Nephron progenitor cell (in vitro differentiated cells): ENCODE results near the gene SLC39A10.

Source experiments
- DNase-seq: peaks from one replicate; pipeline ENCODE4 v3.0.0; 2021
- H3K27ac Mint-ChIP-seq: 2 replicates; pipeline ENCODE4 v1.8.0; 2021; ENCODE audit warnings: mild to moderate bottlenecking, moderate library complexity, mixed read lengths
- H3K27me3 Mint-ChIP-seq: 2 replicates; pipeline ENCODE4 v1.8.0; 2021; ENCODE audit warnings: mild to moderate bottlenecking, low read depth, mixed read lengths; ENCODE audit not compliant: poor library complexity
- H3K36me3 Mint-ChIP-seq: 2 replicates; pipeline ENCODE4 v1.8.0; 2021; ENCODE audit warnings: low read depth, mixed read lengths
- H3K4me1 Mint-ChIP-seq: 2 replicates; pipeline ENCODE4 v1.8.0; 2021; ENCODE audit warnings: mixed read lengths
- H3K4me3 Mint-ChIP-seq: 2 replicates; pipeline ENCODE4 v1.8.0; 2021; ENCODE audit warnings: mild to moderate bottlenecking, moderate library complexity, mixed read lengths
- H3K9me3 Mint-ChIP-seq: 2 replicates; pipeline ENCODE4 v1.8.0; 2021; ENCODE audit warnings: mild to moderate bottlenecking, moderate library complexity, mixed read lengths
- TF ChIP-seq, protein P1 (sequence below): fragments of 200-600 bp; sonication (generic); IDR thresholded peaks from 2 replicates; pipeline ENCODE4 v1.5.0; 2021; ENCODE audit warnings: antibody characterized with exemption

SLC39A10 gene

DNA sequence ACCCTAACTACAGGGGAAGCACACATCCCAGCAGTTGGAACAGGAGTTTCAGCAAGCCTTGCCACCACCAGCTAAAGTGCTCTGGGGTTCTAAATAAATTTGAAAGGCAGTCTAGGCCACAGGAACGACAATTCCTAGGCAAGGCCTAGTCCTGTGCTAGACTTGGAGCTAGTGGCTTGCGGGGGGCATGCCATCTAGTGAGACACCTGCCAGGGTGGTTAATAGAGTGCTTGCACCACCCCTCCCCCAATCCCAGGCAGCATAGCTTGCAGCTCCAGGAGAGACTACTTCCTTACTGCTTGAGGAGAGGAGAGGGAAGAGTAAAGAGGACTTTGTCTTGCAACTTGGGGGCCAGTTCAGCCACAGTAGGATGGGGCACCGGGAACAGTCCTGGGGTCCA, 101.8 kb downstream of the SLC39A10 start:
- TF ChIP-seq, protein P1, sequence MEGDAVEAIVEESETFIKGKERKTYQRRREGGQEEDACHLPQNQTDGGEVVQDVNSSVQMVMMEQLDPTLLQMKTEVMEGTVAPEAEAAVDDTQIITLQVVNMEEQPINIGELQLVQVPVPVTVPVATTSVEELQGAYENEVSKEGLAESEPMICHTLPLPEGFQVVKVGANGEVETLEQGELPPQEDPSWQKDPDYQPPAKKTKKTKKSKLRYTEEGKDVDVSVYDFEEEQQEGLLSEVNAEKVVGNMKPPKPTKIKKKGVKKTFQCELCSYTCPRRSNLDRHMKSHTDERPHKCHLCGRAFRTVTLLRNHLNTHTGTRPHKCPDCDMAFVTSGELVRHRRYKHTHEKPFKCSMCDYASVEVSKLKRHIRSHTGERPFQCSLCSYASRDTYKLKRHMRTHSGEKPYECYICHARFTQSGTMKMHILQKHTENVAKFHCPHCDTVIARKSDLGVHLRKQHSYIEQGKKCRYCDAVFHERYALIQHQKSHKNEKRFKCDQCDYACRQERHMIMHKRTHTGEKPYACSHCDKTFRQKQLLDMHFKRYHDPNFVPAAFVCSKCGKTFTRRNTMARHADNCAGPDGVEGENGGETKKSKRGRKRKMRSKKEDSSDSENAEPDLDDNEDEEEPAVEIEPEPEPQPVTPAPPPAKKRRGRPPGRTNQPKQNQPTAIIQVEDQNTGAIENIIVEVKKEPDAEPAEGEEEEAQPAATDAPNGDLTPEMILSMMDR, result no peak
- Mint-ChIP-seq H3K27ac (no peak overlapping the region), H3K4me3 (no peak overlapping the region), H3K9me3 (peaks cover 32% of the 10 kb centered on the region), H3K36me3 (peaks cover 14% of the 10 kb centered on the region), H3K27me3 (no peaks in the 10 kb centered on the region), H3K4me1 (no peaks in the 10 kb centered on the region)
- no peak for DNase-seq

- no peaks in the 10 kb centered on the region for H3K27me3 Mint-ChIP-seq
- TF ChIP-seq, protein P1, result no peak
These were observed 102.9 kb downstream of the SLC39A10 start for GRCh38 chr2:195759877-195760276.

DNA sequence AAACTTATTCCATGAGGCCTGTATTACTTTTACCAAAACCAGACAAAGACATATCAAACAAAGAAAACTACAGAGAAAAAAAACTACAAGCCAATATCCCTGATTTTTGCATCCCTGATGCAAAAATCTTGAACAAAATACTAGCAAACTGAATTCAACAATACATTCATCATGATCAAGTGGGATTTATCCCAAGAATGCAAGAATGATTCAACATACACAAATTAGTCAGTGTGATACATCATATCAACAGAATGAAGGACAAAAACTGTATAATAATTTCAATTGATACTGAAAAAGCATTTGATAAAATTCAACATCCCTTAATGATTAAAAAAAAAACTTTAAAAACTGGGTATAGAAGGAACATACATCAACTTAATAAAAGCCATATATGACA, 106.8 kb downstream of the SLC39A10 start:
- Mint-ChIP-seq H3K9me3 (peaks cover 56% of the 10 kb centered on the region), H3K27me3 (no peaks in the 10 kb centered on the region), H3K4me1 (no peaks in the 10 kb centered on the region), H3K36me3 (peaks cover 25% of the 10 kb centered on the region), H3K27ac (no peak overlapping the region), H3K4me3 (no peak overlapping the region)
- DNase-seq, result no peak
- TF ChIP-seq, protein P1, result no peak

More at GRCh38 chr2:195759877-195760276, 102.9 kb downstream of the SLC39A10 start:
- no peak for DNase-seq
- Mint-ChIP-seq H3K9me3 (peaks cover 41% of the 10 kb centered on the region), H3K4me1 (no peaks in the 10 kb centered on the region), H3K36me3 (peaks cover 20% of the 10 kb centered on the region), H3K4me3 (no peak overlapping the region), H3K27ac (no peak overlapping the region)

DNA sequence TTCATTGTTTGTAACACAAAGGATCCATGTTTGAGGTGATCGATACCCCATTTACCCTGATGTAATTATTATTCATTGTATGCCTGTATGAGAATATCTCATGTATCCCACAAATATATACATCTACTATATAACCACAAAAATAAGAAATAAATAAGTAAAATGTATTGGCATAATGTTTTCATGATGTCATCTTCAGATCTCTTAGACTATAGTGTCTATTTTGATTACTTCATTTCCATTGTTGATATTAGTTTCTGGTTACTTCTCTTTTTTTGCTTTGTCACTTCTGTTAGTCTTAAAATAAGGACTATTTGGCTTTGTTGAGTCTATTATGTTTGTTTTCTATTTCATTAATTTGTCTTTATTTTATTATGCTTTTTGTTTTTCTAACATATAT, 109.7 kb downstream of the SLC39A10 start:
- H3K4me1 Mint-ChIP-seq, result no peaks in the 10 kb centered on the region
- no peak overlapping the region for H3K27ac Mint-ChIP-seq
- H3K9me3 Mint-ChIP-seq, result peaks cover 42% of the 10 kb centered on the region
- no peak overlapping the region for H3K4me3 Mint-ChIP-seq
- H3K36me3 Mint-ChIP-seq, result peaks cover 20% of the 10 kb centered on the region
- DNase-seq, result no peak
- TF ChIP-seq, protein P1, result no peak
- no peaks in the 10 kb centered on the region for H3K27me3 Mint-ChIP-seq

DNA sequence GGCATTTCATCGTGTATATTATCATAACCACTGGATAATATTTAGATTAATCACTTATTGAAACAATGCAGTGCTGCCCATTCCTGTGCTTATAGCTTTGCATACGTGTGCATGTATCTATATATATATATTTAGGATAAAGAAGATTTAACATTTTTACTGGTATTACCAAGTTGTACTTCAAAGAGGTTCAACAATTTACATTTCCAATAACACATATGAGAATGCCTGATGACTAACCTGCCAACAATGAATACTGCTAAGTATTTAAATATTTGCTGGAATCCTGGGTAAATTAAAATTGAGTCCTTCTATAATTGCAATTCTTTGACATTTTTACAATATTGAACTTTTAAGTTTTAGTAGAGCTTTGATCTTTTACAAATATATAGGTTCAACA, 111.4 kb downstream of the SLC39A10 start:
- no peaks in the 10 kb centered on the region for H3K4me1 Mint-ChIP-seq
- no peak for DNase-seq
- H3K4me3 Mint-ChIP-seq, result no peak overlapping the region
- H3K36me3 Mint-ChIP-seq, result peaks cover 15% of the 10 kb centered on the region
- no peaks in the 10 kb centered on the region for H3K27me3 Mint-ChIP-seq
- H3K27ac Mint-ChIP-seq, result no peak overlapping the region
- peaks cover 28% of the 10 kb centered on the region for H3K9me3 Mint-ChIP-seq
- TF ChIP-seq, protein P1, result no peak

- H3K4me1 Mint-ChIP-seq, result no peaks in the 10 kb centered on the region
- TF ChIP-seq, protein P1, result no peak
- H3K27me3 Mint-ChIP-seq, result no peaks in the 10 kb centered on the region
- no peak for DNase-seq
- peaks cover 4% of the 10 kb centered on the region for H3K36me3 Mint-ChIP-seq
- no peak overlapping the region for H3K4me3 Mint-ChIP-seq
- H3K9me3 Mint-ChIP-seq, result peaks cover 14% of the 10 kb centered on the region
- peak overlapping the region; percentile 73 for H3K27ac Mint-ChIP-seq
These were observed 112.9 kb downstream of the SLC39A10 start for GRCh38 chr2:195769975-195770374.
